ENCODE measurements around the gene KRT16. TPM values are rescaled to one million over a fixed set of nuclear protein-coding genes. Genes with fewer than 3 reads are reported as not detected.

The KRT16 gene
- total RNA-seq, 1 donor from 2014 or later: 31.9 TPM

GRCh38 chr17:41563607-41564170, 48.9 kb downstream of the KRT16 start:
- no peaks in the 10 kb centered on the region for H3K36me3 ChIP-seq
- no peak overlapping the region for H3K4me3 ChIP-seq
- TF ChIP-seq, protein P1, sequence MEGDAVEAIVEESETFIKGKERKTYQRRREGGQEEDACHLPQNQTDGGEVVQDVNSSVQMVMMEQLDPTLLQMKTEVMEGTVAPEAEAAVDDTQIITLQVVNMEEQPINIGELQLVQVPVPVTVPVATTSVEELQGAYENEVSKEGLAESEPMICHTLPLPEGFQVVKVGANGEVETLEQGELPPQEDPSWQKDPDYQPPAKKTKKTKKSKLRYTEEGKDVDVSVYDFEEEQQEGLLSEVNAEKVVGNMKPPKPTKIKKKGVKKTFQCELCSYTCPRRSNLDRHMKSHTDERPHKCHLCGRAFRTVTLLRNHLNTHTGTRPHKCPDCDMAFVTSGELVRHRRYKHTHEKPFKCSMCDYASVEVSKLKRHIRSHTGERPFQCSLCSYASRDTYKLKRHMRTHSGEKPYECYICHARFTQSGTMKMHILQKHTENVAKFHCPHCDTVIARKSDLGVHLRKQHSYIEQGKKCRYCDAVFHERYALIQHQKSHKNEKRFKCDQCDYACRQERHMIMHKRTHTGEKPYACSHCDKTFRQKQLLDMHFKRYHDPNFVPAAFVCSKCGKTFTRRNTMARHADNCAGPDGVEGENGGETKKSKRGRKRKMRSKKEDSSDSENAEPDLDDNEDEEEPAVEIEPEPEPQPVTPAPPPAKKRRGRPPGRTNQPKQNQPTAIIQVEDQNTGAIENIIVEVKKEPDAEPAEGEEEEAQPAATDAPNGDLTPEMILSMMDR (IDR thresholded peaks at IDR 0.05): no peak
- no peak overlapping the region for H3K27ac ChIP-seq
- DNase-seq (ENCODE audit: low spot score in 2 of 2): no peak
- no peaks in the 10 kb centered on the region for H3K4me1 ChIP-seq
- no peaks in the 10 kb centered on the region for H3K9me3 ChIP-seq
- H3K27me3 ChIP-seq: no peaks in the 10 kb centered on the region
- intact Hi-C loops (cut with DNase I): no loop called here

GRCh38 chr17:41561554-41561953, 51.0 kb downstream of the KRT16 start:
- TF ChIP-seq, protein P1 (IDR thresholded peaks at IDR 0.05): no peak
- Histone ChIP-seq H3K4me1 (no peaks in the 10 kb centered on the region), H3K36me3 (no peaks in the 10 kb centered on the region), H3K9me3 (no peaks in the 10 kb centered on the region), H3K4me3 (no peak overlapping the region), H3K27me3 (no peaks in the 10 kb centered on the region), H3K27ac (no peak overlapping the region)
- intact Hi-C loops (cut with DNase I): no loop called here
- DNase-seq (ENCODE audit: low spot score in 2 of 2): no peak

Other genes starting within 250 kb of the KRT16 start
- gene KRT33B, start 243.0 kb downstream of the KRT16 start, total RNA-seq: not detected
- not detected for gene KRT34, start 230.5 kb downstream of the KRT16 start, total RNA-seq
- gene KRT31, start 215.2 kb downstream of the KRT16 start, total RNA-seq: not detected
- gene KRT37, start 188.2 kb downstream of the KRT16 start, total RNA-seq: not detected
- not detected for gene KRT38, start 171.8 kb downstream of the KRT16 start, total RNA-seq
- not detected for gene KRT32, start 145.4 kb downstream of the KRT16 start, total RNA-seq
- not detected for gene KRT35, start 131.6 kb downstream of the KRT16 start, total RNA-seq
- not detected for gene KRT36, start 122.9 kb downstream of the KRT16 start, total RNA-seq
- gene KRT13, start 107.2 kb downstream of the KRT16 start, total RNA-seq: 1.9 TPM
- 0.32 TPM for gene KRT15, start 93.9 kb downstream of the KRT16 start, total RNA-seq
- gene KRT19, start 84.5 kb downstream of the KRT16 start, total RNA-seq: 1.4 TPM
- not detected for gene KRT9, start 40.7 kb downstream of the KRT16 start, total RNA-seq
- 10.3 TPM for gene KRT14, start 25.9 kb downstream of the KRT16 start, total RNA-seq
- 14.8 TPM for gene KRT17, start 11.8 kb upstream of the KRT16 start, total RNA-seq
- 102 TPM for gene EIF1, start 76.1 kb upstream of the KRT16 start, total RNA-seq
- not detected for gene GAST, start 99.6 kb upstream of the KRT16 start, total RNA-seq
- gene HAP1, start 121.9 kb upstream of the KRT16 start, total RNA-seq: not detected
- gene JUP, start 173.9 kb upstream of the KRT16 start, total RNA-seq: 47.9 TPM
- 61.4 TPM for gene P3H4, start 199.2 kb upstream of the KRT16 start, total RNA-seq
- 388 TPM for gene FKBP10, start 200.2 kb upstream of the KRT16 start, total RNA-seq
- 36.7 TPM for gene NT5C3B, start 223.5 kb upstream of the KRT16 start, total RNA-seq
- gene KLHL10, start 225.1 kb upstream of the KRT16 start, total RNA-seq: not detected